K562 (cell line): ENCODE results near the gene EGLN3. TPM values are rescaled to one million over a fixed set of nuclear protein-coding genes. Genes with fewer than 3 reads are reported as not detected.

Experiments
- MEF2A ChIP-seq: IDR thresholded peaks from 2 replicates; pipeline ENCODE4 v1.6.1; 2011; ENCODE audit warnings: low read depth, mild to moderate bottlenecking, low read length, moderate library complexity; ENCODE audit not compliant: control insufficient read depth
- RB1 ChIP-seq: fragments of 450-650 bp; IDR thresholded peaks from 2 replicates; pipeline ENCODE4 v1.6.1; 2017; ENCODE audit warnings: low read depth, mild to moderate bottlenecking
- polyA plus RNA-seq, 8 experiments: library from polyadenylated mRNA; depleted of rRNA in 4 of 8; stranded (reverse) in 5 of 8; unstranded in 3 of 8; fragments of >200 nt; fragmentation: Nextera tagmentation in 2 of 8; fragmentation: Illumina TruSeq in 1 of 8; extraction: Ambion mirVana in 2 of 8; extraction: Trizol in 1 of 8; gene quantifications; 2 replicates each; pipeline versions ENCODE4 v1.2.1 to v1.2.3, GENCODE V29; 2011 to 2014; ENCODE audit warnings: inconsistent platforms in 1 of 8, missing spikeins in 1 of 8
- total RNA-seq, 7 experiments: library from RNA; depleted of rRNA in 6 of 7; stranded (reverse); fragments of >200 nt in 6 of 7; fragmentation: Illumina TruSeq in 2 of 7; extraction: Trizol in 2 of 7; gene quantifications; 2 replicates each; pipeline versions ENCODE4 v1.2.1 to v1.2.3, GENCODE V29; 2011 to 2021; ENCODE audit warnings: low replicate concordance in 1 of 7
- TF ChIP-seq, protein P1 (sequence below): fragments of 200-600 bp; sonication (generic); IDR thresholded peaks from one replicate; pipeline ENCODE4 v1.6.1; 2012; ENCODE audit warnings: mild to moderate bottlenecking, low read depth, low read length, inconsistent platforms

EGLN3 gene
- total and polyA plus RNA-seq, 9 of the 15 experiments (the other 6 are each of a cell fraction or from before 2014, with no cell fraction given): 2.5 to 87.6 (median 5.8) TPM

DNA sequence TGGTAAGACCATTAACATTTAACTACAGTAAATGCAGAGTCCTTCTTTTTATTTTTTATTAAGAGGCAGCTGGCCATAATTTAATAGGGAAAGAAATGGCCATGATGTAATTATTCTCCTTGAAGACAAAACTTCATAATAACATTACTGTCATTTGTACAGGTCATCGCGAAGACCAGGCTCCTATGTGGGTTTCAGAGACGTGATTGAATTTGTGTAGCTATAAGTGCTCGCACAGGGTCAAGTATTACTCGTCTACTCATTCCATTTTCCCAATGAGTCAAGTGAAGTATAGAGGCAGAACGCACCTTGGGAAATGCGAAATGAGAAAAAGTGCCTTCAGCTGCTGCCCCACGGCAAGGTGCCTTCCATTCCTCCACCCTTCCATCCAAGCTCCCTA is 40.4 kb downstream of the EGLN3 start (continued):
- TF ChIP-seq, protein P1, sequence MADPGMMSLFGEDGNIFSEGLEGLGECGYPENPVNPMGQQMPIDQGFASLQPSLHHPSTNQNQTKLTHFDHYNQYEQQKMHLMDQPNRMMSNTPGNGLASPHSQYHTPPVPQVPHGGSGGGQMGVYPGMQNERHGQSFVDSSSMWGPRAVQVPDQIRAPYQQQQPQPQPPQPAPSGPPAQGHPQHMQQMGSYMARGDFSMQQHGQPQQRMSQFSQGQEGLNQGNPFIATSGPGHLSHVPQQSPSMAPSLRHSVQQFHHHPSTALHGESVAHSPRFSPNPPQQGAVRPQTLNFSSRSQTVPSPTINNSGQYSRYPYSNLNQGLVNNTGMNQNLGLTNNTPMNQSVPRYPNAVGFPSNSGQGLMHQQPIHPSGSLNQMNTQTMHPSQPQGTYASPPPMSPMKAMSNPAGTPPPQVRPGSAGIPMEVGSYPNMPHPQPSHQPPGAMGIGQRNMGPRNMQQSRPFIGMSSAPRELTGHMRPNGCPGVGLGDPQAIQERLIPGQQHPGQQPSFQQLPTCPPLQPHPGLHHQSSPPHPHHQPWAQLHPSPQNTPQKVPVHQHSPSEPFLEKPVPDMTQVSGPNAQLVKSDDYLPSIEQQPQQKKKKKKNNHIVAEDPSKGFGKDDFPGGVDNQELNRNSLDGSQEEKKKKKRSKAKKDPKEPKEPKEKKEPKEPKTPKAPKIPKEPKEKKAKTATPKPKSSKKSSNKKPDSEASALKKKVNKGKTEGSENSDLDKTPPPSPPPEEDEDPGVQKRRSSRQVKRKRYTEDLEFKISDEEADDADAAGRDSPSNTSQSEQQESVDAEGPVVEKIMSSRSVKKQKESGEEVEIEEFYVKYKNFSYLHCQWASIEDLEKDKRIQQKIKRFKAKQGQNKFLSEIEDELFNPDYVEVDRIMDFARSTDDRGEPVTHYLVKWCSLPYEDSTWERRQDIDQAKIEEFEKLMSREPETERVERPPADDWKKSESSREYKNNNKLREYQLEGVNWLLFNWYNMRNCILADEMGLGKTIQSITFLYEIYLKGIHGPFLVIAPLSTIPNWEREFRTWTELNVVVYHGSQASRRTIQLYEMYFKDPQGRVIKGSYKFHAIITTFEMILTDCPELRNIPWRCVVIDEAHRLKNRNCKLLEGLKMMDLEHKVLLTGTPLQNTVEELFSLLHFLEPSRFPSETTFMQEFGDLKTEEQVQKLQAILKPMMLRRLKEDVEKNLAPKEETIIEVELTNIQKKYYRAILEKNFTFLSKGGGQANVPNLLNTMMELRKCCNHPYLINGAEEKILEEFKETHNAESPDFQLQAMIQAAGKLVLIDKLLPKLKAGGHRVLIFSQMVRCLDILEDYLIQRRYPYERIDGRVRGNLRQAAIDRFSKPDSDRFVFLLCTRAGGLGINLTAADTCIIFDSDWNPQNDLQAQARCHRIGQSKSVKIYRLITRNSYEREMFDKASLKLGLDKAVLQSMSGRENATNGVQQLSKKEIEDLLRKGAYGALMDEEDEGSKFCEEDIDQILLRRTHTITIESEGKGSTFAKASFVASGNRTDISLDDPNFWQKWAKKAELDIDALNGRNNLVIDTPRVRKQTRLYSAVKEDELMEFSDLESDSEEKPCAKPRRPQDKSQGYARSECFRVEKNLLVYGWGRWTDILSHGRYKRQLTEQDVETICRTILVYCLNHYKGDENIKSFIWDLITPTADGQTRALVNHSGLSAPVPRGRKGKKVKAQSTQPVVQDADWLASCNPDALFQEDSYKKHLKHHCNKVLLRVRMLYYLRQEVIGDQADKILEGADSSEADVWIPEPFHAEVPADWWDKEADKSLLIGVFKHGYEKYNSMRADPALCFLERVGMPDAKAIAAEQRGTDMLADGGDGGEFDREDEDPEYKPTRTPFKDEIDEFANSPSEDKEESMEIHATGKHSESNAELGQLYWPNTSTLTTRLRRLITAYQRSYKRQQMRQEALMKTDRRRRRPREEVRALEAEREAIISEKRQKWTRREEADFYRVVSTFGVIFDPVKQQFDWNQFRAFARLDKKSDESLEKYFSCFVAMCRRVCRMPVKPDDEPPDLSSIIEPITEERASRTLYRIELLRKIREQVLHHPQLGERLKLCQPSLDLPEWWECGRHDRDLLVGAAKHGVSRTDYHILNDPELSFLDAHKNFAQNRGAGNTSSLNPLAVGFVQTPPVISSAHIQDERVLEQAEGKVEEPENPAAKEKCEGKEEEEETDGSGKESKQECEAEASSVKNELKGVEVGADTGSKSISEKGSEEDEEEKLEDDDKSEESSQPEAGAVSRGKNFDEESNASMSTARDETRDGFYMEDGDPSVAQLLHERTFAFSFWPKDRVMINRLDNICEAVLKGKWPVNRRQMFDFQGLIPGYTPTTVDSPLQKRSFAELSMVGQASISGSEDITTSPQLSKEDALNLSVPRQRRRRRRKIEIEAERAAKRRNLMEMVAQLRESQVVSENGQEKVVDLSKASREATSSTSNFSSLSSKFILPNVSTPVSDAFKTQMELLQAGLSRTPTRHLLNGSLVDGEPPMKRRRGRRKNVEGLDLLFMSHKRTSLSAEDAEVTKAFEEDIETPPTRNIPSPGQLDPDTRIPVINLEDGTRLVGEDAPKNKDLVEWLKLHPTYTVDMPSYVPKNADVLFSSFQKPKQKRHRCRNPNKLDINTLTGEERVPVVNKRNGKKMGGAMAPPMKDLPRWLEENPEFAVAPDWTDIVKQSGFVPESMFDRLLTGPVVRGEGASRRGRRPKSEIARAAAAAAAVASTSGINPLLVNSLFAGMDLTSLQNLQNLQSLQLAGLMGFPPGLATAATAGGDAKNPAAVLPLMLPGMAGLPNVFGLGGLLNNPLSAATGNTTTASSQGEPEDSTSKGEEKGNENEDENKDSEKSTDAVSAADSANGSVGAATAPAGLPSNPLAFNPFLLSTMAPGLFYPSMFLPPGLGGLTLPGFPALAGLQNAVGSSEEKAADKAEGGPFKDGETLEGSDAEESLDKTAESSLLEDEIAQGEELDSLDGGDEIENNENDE: no peak
- TF ChIP-seq RB1: no peak
- TF ChIP-seq MEF2A: no peak
